HG03378 (cell line): ENCODE data around the gene AGER.
A peak's percentile ranks its signal among the peaks of the same experiment; 100 is the strongest.
"Not testable (repeated sequence)": the region's sequence is repeated elsewhere in the genome, so short reads cannot be mapped to it uniquely, and the experiment has no call there.

Experiments used
- ATAC-seq: cut with Tn5 transposase; IDR thresholded peaks from one replicate; pipeline ENCODE4 v1.9.1; 2021; ENCODE audit warnings: mild to moderate bottlenecking, moderate library complexity; ENCODE audit not compliant: unreplicated experiment

AGER gene

DNA sequence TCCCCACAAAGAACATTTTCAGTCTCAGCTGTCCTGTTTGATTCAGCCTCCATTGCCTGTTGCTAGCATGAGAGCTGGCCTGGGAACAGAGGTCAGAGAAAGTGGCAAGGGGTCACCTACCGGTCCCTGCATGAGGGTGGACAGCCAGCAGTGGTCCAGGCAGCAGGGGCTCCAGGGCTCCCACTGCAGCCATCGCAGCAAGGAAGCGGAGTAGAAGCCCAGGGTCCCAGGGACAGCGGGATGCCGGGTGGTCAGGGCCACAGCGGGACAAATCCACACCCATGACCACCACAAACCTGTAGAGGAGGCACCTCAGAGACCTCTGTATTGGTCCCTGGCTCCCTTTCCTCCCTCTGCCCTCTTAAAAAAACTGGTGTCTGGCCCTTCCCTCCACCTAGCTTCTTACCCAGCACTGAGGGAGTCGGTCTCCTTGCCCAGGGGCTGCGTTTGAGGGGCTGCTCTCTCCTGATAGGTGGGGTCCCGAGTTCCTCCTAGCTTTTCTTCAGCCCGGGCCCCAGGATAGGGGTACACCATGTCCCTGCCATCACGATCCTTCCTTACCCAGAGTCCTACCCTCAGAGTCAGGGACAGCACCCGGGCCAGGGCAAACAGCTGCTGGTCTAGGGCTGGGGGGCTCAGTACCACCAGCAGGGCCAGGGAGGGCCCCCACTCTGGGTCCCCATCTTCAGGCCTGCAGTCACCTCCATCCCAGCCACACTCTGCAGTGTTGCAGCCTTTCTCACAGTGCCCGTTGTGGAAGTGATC, 16.8 kb upstream of the AGER start:
- no peak for ATAC-seq

- ATAC-seq: no peak
Measured at GRCh38 chr6:32198866-32199265, 14.8 kb upstream of the AGER start.

GRCh38 chr6:32198345-32198696, 14.3 kb upstream of the AGER start:
- ATAC-seq: no peak

- ATAC-seq: no peak
Measured at GRCh38 chr6:32196682-32197616, 12.9 kb upstream of the AGER start.

DNA sequence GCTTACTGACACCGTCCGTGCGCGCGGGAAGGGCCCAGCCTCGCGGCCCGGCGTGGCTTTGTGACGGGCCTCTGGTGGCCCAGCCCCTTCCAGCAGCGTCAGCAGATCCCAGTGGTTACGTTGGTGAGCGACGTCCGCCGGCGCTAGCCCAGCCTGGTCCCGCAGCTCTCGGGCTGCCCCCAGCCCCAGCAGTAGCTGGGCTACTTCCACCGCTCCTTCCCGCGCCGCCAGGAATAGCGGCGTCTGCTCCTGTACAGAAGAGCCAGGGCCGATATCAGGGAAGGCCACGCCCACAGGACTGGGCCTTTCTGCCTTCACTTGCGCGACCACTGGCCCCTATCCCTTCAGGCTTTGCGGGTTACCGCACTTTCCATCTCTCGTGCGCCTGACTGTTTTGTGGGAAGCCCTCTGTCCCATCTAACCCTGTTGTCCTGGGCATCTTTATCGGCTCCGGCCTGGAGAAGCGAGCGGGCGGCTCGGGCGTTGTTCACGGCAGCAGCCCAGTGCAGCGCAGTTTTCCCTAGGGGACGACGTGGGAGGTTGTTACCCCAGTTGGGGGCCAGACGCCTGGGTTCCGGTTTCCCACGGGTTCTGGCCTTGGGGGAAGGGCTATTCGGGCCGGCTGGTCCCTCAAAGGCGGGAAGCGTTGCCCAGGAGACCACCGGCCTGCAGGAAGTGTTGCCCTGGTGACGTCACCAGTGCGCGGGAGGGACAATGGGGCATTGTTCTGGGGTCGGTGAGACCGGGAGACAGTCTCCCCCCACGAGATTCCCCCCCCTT, 12.0 kb upstream of the AGER start:
- ATAC-seq: peak; percentile 67

DNA sequence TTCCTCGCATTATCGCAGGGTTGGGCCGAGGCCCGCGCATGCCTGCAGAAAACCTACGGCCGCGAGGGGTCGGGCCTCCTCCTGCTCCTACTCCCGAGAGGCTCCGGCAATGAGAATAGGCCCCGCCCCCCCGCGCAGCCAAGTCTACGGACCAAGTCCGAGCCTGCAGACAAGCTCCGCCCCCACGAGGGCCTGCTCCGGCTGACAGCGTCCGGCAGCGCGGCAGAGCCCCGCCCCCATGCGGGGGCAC, 11.5 kb upstream of the AGER start:
- ATAC-seq: no peak

- peak; percentile 72 for ATAC-seq
Measured at GRCh38 chr6:32194825-32195651, 11.0 kb upstream of the AGER start.

DNA sequence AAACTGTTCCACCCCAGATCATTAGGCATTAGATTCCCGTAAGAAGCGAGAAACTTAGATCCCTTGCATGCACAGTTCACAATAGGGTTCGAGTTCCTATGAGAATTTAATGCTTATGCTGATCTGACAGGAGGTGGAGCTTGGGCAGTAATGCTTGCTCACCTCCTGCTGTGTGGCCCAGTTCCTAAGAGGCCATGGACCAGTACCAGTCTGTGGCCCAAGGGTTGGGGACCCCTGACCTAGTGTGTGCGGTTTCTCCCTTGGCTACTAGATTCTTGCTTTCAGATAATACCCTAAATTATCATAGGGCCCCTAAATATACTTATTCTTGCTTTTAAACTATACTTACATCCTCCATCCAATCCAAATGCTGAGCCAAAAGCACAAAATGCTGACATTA, 10.3 kb upstream of the AGER start:
- no peak for ATAC-seq

DNA sequence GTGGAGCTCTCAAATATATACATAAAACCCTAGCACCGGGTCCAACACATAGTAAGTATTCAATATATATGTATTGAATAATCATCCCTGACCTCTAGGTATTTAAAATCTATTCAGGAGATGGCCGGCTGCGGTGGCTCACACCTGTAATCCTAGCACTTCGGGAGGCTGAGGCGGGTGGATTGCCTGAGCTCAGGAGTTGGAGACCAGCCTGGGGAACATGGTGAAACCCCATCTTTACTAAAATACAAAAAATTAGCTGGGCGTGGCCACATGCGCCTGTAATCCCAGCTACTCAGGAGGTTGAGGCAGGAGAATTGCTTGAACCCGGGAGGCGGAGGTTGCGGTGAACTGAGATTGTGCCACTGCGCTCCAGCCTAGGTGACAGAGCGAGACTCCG, 9.0 kb upstream of the AGER start:
- not testable (repeated sequence) for ATAC-seq

- no peak for ATAC-seq
Measured at GRCh38 chr6:32192608-32193039, 8.6 kb upstream of the AGER start, which contains the start of gene GPSM3. TSS of gene GPSM3 (minus strand) at chr6:32192643. CDS start at chr6:32192513, 130 bp downstream.

GRCh38 chr6:32191696-32192607, 7.9 kb upstream of the AGER start:
- ATAC-seq: no peak

DNA sequence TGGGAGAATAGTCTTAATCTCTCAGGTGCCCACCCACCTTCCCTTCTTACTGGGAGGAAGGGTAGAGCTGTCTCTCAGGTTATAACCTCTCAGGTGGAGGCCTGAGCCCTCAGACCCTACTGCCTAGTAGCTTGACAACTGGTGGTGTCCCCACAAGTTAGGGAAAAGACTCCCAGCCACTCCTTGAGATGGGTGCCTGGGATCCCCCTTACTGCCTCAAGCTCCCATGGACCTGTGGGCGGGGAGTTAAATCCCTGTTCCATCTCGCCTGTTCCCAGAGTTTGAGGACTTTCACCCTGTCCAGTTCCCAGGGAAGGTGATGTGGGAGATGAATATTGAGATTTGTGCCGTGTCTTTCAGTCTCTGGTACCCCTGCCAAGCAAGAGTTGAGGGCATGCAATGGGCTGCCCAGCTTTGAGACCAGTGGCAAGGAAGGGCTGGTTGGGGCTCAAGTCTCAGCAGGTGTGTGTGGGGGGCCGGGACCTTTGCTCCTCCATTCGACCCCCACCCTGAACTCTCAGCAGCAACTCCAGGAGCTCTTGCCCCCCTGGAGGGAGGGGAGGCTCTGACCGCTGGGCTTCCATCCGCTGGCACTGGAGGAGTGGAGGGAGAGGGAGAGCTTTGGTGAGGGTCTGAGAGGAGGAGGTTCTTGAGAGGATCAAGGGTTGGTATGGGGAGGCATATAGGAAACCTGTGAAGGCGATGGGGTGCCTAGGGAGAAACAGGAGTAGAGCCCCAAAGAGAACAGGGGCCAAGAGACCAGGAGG, 7.0 kb upstream of the AGER start:
- ATAC-seq: no peak

DNA sequence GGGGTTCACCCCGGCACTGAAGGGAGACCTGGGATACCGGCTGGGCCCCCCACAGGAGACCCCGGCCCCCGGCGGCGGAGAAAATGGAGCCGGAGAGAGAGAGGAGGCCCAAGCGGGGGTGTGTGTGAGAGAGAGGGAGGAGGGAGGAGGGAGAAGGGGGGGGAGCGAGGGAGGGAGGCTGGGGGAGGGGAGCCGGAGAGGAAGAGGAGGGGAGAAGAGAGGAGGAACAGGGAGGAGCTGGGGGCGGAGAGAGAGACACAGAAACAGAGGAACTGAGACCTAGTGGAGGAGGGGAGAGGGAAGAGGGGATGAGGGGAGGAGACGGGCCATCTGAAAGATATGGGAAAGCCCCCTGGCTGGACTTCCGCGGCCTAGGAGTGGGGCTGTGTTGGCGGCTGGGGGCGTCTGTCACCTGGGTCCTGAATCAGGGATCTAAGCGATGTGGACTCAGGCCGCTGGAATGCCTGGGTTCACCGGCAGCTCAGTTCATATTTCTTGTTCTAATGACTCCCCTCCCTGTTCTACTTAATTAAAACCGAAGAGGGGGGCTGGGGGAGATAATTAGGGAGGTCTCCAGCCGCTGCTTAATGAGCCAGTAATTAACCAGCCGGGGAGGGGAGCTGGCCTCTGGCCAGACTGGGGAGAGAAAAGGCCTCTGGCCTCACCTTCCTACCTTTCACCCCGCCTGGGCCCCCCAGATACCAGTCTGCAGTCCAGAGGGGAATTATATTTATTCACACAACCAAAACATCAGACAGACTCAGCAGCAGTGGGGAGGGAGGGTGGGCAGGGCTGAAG, 6.2 kb upstream of the AGER start, which contains the start of gene PBX2:
TSS of gene PBX2 (minus strand) at position 149 of the 798 bp plus-strand sequence. CDS start 287 bp downstream, outside the sequence.
- ATAC-seq: no peak

DNA sequence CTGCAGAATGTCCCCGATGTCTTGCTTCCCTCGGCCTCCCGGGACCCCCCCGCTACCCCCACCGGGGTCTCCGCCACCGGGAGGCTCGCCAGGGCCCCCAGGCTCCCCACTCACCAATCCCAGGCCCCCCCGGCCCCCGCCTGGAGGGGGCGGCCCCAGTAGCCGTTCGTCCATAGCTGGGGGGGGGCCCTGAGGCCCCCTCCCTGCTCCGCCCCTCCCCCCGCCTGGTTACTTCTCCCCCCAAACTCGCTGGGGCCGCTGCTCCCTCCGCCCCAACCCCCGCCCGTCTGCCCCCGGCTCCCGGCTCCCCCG, 5.6 kb upstream of the AGER start:
- ATAC-seq: no peak

DNA sequence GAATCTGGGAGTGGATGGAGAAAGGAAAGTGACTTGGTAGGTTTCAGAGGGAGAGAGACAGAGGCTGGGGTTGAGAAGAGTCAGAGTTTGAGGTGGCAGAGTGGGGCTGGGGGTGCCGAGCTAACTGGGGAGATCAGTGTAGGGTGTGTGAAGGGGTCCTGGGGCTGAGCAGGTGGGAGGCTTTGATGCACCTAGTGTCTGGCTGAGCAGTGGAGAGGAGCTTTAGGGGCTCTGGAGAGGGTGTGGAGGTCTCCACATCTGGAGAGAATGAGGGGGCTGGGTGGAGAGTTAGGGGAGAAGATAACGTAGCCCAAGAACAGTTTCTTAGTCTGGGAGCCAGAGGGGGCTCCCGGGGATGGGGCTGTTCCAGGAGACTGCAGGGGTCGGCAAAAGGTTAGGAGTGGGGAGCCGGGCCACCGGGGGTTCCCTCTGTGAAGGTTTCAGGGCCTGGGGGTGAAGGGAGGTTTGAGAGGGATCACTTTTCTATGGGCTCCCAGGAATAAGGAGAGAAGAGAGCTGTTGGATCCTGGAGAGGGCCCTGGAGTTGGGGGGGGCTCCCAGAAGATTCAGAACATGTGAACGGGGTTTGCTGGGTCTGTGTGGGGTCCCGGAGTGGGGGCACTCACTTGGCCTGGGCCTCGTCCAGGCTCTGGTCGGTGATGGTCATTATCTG, 5.2 kb upstream of the AGER start:
- no peak for ATAC-seq

DNA sequence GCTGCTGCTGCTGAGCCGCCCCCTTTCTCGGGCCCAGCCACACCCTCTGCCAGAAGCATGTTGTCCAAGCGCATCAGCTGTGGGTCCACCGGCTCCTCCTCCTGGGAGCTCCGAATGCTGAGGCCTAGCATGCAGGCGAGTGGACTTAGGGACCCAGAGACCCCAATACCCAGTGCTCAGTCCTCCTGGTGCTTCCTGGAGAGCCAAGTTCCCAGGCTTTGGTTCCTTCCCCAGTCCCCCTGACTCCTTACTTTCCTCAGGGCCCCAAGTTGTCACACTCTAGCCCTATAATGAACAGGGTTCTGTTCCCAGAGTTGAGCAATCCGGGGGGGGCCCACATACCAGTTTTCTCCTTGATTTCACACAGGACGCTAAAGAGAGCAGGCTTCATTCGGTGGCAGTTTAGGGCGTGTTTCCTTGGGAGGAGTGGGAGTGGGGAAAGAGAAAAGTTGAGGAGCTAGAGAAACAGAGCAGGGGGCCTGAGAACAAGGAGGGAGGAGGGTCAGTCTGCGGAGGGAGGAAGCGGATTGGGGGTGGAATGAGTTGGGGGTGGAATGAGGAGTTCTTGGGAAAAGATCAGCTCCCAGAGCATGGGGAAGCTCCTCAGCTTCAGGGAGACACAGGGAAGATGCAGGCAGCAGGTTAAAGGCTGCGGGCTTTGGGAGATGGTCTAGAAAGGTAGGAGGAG, 4.5 kb upstream of the AGER start:
- no peak for ATAC-seq
